ENCODE measurements around the gene ADRA2B. TPM values are rescaled to one million over a fixed set of nuclear protein-coding genes. Genes with fewer than 3 reads are reported as not detected.

ADRA2B gene
- total RNA-seq, 1 experiment from 2014 or later = not detected

DNA sequence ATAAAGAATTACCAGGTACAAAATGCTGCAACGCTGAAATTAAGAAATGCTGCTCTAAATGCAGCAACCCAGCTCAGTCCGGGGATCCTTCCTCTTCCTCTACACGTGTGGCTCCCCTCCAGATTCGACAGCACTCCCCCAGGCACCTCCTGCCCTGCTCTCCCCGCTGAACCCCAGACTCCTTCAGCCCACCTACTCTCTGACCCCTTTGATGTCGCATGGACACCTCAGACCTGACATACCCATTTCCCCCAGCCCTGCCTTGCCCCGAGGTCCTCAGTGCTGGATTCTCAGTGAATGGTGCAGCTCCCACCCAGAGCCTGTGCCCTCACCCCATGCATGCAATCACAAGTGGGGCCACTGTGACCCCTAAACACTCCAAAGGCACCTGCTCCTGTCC is 4.6 kb upstream of the ADRA2B start:
- DNase-seq (ENCODE audit: unreplicated experiment) = no peak
- ChIA-PET CTCF (interaction anchor here (0.6 kb wide), 1 partner anchor 21 kb away, joined by 4 read pairs; no protein-coding TSS in a partner anchor), POLR2A (interaction anchor here (0.6 kb wide), 1 partner anchor 29 kb away, joined by 4 read pairs; no protein-coding TSS in a partner anchor)
- intact Hi-C loops (cut with micrococcal nuclease) = no loop called here
- no peaks in the 10 kb centered on the region for H3K36me3 Mint-ChIP-seq (ENCODE audit: insufficient read depth, unreplicated experiment)
- no peak overlapping the region for H3K4me3 Mint-ChIP-seq (ENCODE audit: unreplicated experiment)
- BruUV-seq (replicated peaks) = no TSS peak
- TF ChIP-seq, protein P1, sequence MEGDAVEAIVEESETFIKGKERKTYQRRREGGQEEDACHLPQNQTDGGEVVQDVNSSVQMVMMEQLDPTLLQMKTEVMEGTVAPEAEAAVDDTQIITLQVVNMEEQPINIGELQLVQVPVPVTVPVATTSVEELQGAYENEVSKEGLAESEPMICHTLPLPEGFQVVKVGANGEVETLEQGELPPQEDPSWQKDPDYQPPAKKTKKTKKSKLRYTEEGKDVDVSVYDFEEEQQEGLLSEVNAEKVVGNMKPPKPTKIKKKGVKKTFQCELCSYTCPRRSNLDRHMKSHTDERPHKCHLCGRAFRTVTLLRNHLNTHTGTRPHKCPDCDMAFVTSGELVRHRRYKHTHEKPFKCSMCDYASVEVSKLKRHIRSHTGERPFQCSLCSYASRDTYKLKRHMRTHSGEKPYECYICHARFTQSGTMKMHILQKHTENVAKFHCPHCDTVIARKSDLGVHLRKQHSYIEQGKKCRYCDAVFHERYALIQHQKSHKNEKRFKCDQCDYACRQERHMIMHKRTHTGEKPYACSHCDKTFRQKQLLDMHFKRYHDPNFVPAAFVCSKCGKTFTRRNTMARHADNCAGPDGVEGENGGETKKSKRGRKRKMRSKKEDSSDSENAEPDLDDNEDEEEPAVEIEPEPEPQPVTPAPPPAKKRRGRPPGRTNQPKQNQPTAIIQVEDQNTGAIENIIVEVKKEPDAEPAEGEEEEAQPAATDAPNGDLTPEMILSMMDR (IDR thresholded peaks at IDR 0.05; ENCODE audit: unreplicated experiment) = no peak
- peaks cover 48% of the 10 kb centered on the region for H3K27me3 Mint-ChIP-seq (ENCODE audit: insufficient read depth, unreplicated experiment)
- H3K27ac Mint-ChIP-seq (ENCODE audit: low read depth, unreplicated experiment) = no peak overlapping the region
- no peaks in the 10 kb centered on the region for H3K4me1 Mint-ChIP-seq (ENCODE audit: insufficient read depth, unreplicated experiment)
- no peaks in the 10 kb centered on the region for H3K9me3 Mint-ChIP-seq (ENCODE audit: unreplicated experiment)

DNA sequence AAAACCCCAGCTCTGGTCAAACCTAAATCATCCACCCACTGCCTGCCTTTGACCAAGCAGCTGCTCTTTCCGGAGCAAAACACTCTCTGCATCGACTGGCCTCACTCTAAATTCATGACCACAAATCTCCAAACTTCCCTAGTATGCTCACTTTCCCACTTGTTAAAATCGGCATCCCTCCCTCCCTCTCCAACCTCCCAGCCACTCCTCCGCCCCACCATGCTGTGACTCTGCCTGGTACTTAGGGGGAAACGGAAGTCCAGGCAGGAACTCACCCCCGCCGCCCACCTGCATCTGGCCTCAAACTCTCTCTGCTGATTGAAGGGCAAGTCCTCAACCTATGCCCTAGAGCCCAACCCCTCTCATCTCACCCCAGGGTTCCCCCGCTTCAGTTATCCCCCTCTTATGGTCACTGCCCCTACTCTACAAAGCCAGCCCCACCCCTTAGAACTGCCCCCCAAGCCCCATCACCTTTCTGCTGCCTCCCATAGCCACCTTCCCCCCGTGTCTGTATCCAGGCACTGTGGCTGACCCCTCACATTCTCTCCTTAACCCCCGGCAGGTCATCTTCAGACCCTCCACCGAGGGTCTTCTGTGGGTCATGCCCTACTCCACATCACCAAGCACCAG is 3.8 kb upstream of the ADRA2B start:
- no peaks in the 10 kb centered on the region for H3K9me3 Mint-ChIP-seq (ENCODE audit: unreplicated experiment)
- DNase-seq (ENCODE audit: unreplicated experiment) = no peak
- intact Hi-C loops (cut with micrococcal nuclease) = no loop called here
- no peaks in the 10 kb centered on the region for H3K36me3 Mint-ChIP-seq (ENCODE audit: insufficient read depth, unreplicated experiment)
- TF ChIP-seq, protein P1 (IDR thresholded peaks at IDR 0.05; ENCODE audit: unreplicated experiment) = no peak
- no TSS peak for BruUV-seq (replicated peaks)
- no peak overlapping the region for H3K27ac Mint-ChIP-seq (ENCODE audit: low read depth, unreplicated experiment)
- H3K27me3 Mint-ChIP-seq (ENCODE audit: insufficient read depth, unreplicated experiment) = peaks cover 47% of the 10 kb centered on the region
- ChIA-PET CTCF (interaction anchor here (0.6 kb wide), 1 partner anchor 22 kb away, joined by 4 read pairs; no protein-coding TSS in a partner anchor), POLR2A (no interaction called here)
- H3K4me1 Mint-ChIP-seq (ENCODE audit: insufficient read depth, unreplicated experiment) = no peaks in the 10 kb centered on the region
- H3K4me3 Mint-ChIP-seq (ENCODE audit: unreplicated experiment) = no peak overlapping the region

DNA sequence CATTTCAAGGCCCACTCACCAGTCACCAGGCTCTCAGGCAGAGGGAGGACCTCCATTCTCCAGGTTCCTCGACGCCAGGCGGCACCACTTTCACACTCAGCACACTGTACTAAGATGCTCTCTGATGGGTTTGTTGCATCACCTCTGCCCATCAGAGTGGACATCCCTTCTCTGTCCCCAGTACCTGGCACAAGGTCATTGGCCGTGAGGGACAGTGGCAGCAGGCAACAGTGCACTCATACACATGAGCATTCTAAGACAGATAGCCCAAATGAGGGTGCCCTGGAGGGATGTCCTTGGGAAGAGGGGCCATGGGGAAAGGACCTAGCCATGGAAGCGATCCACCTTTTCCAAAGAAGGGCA is 3.0 kb upstream of the ADRA2B start:
- DNase-seq (ENCODE audit: unreplicated experiment) = no peak
- Mint-ChIP-seq H3K27ac (ENCODE audit: low read depth, unreplicated experiment) (no peak overlapping the region), H3K36me3 (ENCODE audit: insufficient read depth, unreplicated experiment) (no peaks in the 10 kb centered on the region), H3K4me3 (ENCODE audit: unreplicated experiment) (no peak overlapping the region), H3K4me1 (ENCODE audit: insufficient read depth, unreplicated experiment) (no peaks in the 10 kb centered on the region), H3K27me3 (ENCODE audit: insufficient read depth, unreplicated experiment) (peaks cover 42% of the 10 kb centered on the region), H3K9me3 (ENCODE audit: unreplicated experiment) (no peaks in the 10 kb centered on the region)
- ChIA-PET POLR2A (no interaction called here), CTCF (interaction anchor here (1.5 to 3.2 kb wide), 3 partner anchors 17 to 127 kb away, joined by 6 to 24 read pairs (median 19); no protein-coding TSS in a partner anchor)
- intact Hi-C loops (cut with micrococcal nuclease) = no loop called here
- TF ChIP-seq, protein P1 (IDR thresholded peaks at IDR 0.05; ENCODE audit: unreplicated experiment) = no peak
- no TSS peak for BruUV-seq (replicated peaks)

DNA sequence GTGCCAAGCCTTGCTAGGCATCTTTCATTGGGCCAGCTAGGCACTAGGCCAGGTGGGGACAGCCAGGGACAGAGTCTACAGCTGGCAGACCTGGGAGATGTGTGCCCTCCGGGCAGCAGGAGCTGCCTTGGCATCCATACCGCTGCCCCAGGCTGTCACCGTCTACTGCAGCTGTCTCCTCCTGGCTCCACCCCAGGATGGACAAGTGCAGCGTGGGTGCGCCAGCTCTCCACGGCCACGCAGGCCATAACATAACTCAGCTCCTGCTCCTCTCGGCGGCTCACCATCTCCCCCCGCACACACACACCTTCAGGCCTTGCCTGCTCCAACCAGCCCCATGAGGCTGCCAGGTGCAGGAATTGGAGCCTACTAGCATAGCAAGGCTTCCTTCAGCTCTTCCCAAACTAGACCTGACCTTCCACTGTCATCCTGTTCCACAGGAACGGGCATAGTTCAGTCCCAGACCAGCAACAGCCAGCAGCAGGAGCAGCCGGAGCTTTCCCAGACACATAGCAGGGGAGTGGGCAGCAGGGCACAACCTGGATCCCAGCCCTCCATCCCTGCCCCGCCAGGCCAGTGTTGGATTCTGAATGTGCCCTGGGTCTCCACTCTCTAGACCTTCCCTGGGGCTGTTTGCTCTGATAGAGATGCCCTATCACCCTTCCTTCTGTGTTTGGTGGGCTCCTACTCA is 2.5 kb upstream of the ADRA2B start:
- ChIA-PET CTCF (interaction anchor here (0.7 to 3.2 kb wide), 7 partner anchors 11 to 447 kb away, joined by 3 to 24 read pairs (median 6); no protein-coding TSS in a partner anchor), POLR2A (no interaction called here)
- Mint-ChIP-seq H3K36me3 (ENCODE audit: insufficient read depth, unreplicated experiment) (no peaks in the 10 kb centered on the region), H3K9me3 (ENCODE audit: unreplicated experiment) (no peaks in the 10 kb centered on the region), H3K27me3 (ENCODE audit: insufficient read depth, unreplicated experiment) (peaks cover 40% of the 10 kb centered on the region), H3K4me1 (ENCODE audit: insufficient read depth, unreplicated experiment) (no peaks in the 10 kb centered on the region), H3K27ac (ENCODE audit: low read depth, unreplicated experiment) (no peak overlapping the region), H3K4me3 (ENCODE audit: unreplicated experiment) (no peak overlapping the region)
- BruUV-seq (replicated peaks) = no TSS peak
- no peak for DNase-seq (ENCODE audit: unreplicated experiment)
- intact Hi-C loops (cut with micrococcal nuclease) = no loop called here
- TF ChIP-seq, protein P1 (IDR thresholded peaks at IDR 0.05; ENCODE audit: unreplicated experiment) = no peak

Data from MCF 10A (cell line).